ENCODE measurements around the gene FNBP1.

DNA sequence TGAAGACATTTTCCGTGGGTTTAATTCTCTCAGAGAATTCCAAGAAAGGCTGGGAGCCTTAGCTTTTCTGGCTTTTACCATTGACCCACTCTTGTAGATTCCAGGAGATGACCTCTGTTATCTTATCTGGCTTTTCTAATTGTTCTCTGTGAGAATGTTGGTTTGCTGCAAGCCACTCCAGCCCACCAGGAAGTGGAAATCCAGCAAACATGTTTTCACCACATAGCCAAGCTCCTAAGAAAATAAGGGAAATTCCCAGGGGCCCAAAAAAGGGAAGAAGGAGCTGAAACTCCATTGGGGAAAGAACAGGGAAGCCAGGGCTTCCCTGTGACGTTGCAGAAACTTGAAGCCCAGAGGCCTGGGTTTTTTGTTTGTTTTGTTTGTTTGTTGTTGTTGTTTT is 30.4 kb upstream of the FNBP1 start:
- TF ChIP-seq EZH2 (IDR thresholded peaks at IDR 0.05; ENCODE audit: borderline replicate concordance, insufficient read depth, low read depth, low read length, poor library complexity, severe bottlenecking): no peak
- TF ChIP-seq, protein P1, sequence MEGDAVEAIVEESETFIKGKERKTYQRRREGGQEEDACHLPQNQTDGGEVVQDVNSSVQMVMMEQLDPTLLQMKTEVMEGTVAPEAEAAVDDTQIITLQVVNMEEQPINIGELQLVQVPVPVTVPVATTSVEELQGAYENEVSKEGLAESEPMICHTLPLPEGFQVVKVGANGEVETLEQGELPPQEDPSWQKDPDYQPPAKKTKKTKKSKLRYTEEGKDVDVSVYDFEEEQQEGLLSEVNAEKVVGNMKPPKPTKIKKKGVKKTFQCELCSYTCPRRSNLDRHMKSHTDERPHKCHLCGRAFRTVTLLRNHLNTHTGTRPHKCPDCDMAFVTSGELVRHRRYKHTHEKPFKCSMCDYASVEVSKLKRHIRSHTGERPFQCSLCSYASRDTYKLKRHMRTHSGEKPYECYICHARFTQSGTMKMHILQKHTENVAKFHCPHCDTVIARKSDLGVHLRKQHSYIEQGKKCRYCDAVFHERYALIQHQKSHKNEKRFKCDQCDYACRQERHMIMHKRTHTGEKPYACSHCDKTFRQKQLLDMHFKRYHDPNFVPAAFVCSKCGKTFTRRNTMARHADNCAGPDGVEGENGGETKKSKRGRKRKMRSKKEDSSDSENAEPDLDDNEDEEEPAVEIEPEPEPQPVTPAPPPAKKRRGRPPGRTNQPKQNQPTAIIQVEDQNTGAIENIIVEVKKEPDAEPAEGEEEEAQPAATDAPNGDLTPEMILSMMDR (IDR thresholded peaks at IDR 0.05): no peak

Data from B cell (primary cell).